ENCODE data around the gene ADIPOQ.

- TF ChIP-seq CTCF (IDR thresholded peaks at IDR 0.05) (no peak), EZH2 (IDR thresholded peaks at IDR 0.05) (no peak)
These were observed 10.7 kb upstream of the ADIPOQ start for GRCh38 chr3:186831798-186832197.

Data from neural progenitor cell (in vitro differentiated cells).